ENCODE results near the gene NEURL1. TPM values are rescaled to one million over a fixed set of nuclear protein-coding genes. Genes with fewer than 3 reads are reported as not detected.

Gene NEURL1
- total and polyA plus RNA-seq, 8 donors: 0.89 to 136 (median 3.0) TPM

GRCh38 chr10:103573205-103573487, 79.6 kb downstream of the NEURL1 start:
- 59 to 78% (median 72%) methylated on average over 7 of the region's 7 CpGs for WGBS, 5 donors
- peaks cover 0 to 6% (median 0%) of the 10 kb centered on the region in 3 donors for H3K27me3 ChIP-seq
- no peaks in the 10 kb centered on the region for H3K36me3 ChIP-seq
- peaks cover 12 to 33% (median 22%) of the 10 kb centered on the region in 4 donors for H3K4me1 ChIP-seq
- no peak for DNase-seq
- no peak for TF ChIP-seq POLR2A (IDR thresholded peaks at IDR 0.05)
- no peak for TF ChIP-seq EP300 (IDR thresholded peaks at IDR 0.05)
- TF ChIP-seq CTCF (IDR thresholded peaks at IDR 0.05): no peak
- no peak for TF ChIP-seq POLR2AphosphoS5 (IDR thresholded peaks at IDR 0.05)
- no peak overlapping the region for H3K4me3 ChIP-seq
- intact Hi-C loops (cut with DNase I; ENCODE audit: low total_unique reads): no loop called here
- no peaks in the 10 kb centered on the region for H3K9me3 ChIP-seq
- H3K27ac ChIP-seq: no peak overlapping the region

- no peak overlapping the region for H3K27ac ChIP-seq
- no peak overlapping the region for H3K4me3 ChIP-seq
- WGBS, 5 donors: 83 to 88% (median 87%) methylated on average over 15 to 16 of the region's 16 CpGs
- DNase-seq: no peak
- intact Hi-C loops (cut with DNase I; ENCODE audit: low total_unique reads): no loop called here
- no peaks in the 10 kb centered on the region for H3K9me3 ChIP-seq
- H3K4me1 ChIP-seq: peaks cover 12 to 33% (median 26%) of the 10 kb centered on the region in 4 donors
- peaks cover 0 to 6% (median 0%) of the 10 kb centered on the region in 3 donors for H3K27me3 ChIP-seq
- TF ChIP-seq POLR2AphosphoS5 (IDR thresholded peaks at IDR 0.05) (no peak), POLR2A (IDR thresholded peaks at IDR 0.05) (no peak), EP300 (IDR thresholded peaks at IDR 0.05) (no peak), CTCF (IDR thresholded peaks at IDR 0.05) (no peak)
- H3K36me3 ChIP-seq: no peaks in the 10 kb centered on the region
These were observed 80.9 kb downstream of the NEURL1 start for GRCh38 chr10:103574097-103575061.

GRCh38 chr10:103575416-103576075, 82.0 kb downstream of the NEURL1 start:
- no peak overlapping the region for H3K4me3 ChIP-seq
- intact Hi-C loops (cut with DNase I; ENCODE audit: low total_unique reads): no loop called here
- peaks cover 12 to 33% (median 26%) of the 10 kb centered on the region in 4 donors for H3K4me1 ChIP-seq
- DNase-seq: no peak
- H3K27me3 ChIP-seq: peaks cover 0 to 6% (median 0%) of the 10 kb centered on the region in 3 donors
- H3K9me3 ChIP-seq: no peaks in the 10 kb centered on the region
- no peak overlapping the region for H3K27ac ChIP-seq
- 66 to 84% (median 70%) methylated on average over 5 to 6 of the region's 6 CpGs for WGBS, 5 donors
- TF ChIP-seq CTCF (IDR thresholded peaks at IDR 0.05) (no peak), POLR2A (IDR thresholded peaks at IDR 0.05) (no peak), EP300 (IDR thresholded peaks at IDR 0.05) (no peak), POLR2AphosphoS5 (IDR thresholded peaks at IDR 0.05) (no peak)
- H3K36me3 ChIP-seq: no peaks in the 10 kb centered on the region

GRCh38 chr10:103576076-103576471, 82.6 kb downstream of the NEURL1 start:
- Histone ChIP-seq H3K27ac (no peak overlapping the region), H3K36me3 (no peaks in the 10 kb centered on the region), H3K4me1 (peaks cover 12 to 33% (median 26%) of the 10 kb centered on the region in 4 donors), H3K4me3 (no peak overlapping the region), H3K9me3 (no peaks in the 10 kb centered on the region), H3K27me3 (peaks cover 0 to 6% (median 0%) of the 10 kb centered on the region in 3 donors)
- intact Hi-C loops (cut with DNase I; ENCODE audit: low total_unique reads): no loop called here
- DNase-seq: no peak
- TF ChIP-seq CTCF (IDR thresholded peaks at IDR 0.05) (no peak), POLR2A (IDR thresholded peaks at IDR 0.05) (no peak), POLR2AphosphoS5 (IDR thresholded peaks at IDR 0.05) (no peak), EP300 (IDR thresholded peaks at IDR 0.05) (no peak)
- 92 to 100% (median 96%) methylated on average over 1 of the region's 1 CpG for WGBS, 5 donors

Data from stomach (tissue), 9 donors.